HepG2 (cell line): ENCODE data around the gene PPP4R4. TPM values are rescaled to one million over a fixed set of nuclear protein-coding genes. Genes with fewer than 3 reads are reported as not detected.

ENCODE experiments used
- ATF7 ChIP-seq, 2 experiments: fragments of 450-650 bp in 1 of 2; sonication (generic) in 1 of 2; formaldehyde crosslinking in 1 of 2; IDR thresholded peaks; 2 replicates each; pipeline versions ENCODE4 v1.4.0 to v1.6.1; 2016 to 2020; ENCODE audit warnings: antibody characterized with exemption in 1 of 2, mild to moderate bottlenecking in 1 of 2, missing genetic modification reagents in 1 of 2
- E2F1 ChIP-seq: sonication (generic); formaldehyde crosslinking; IDR thresholded peaks from 2 replicates; pipeline ENCODE4 v1.5.0; 2020; ENCODE audit warnings: missing genetic modification reagents
- GABPA ChIP-seq, 2 experiments: IDR thresholded peaks; 2 replicates each; pipeline ENCODE4 v1.6.1; 2011 to 2016; ENCODE audit warnings: low read depth in 2 of 2, low read length in 1 of 2, missing biosample characterization in 1 of 2, missing genetic modification characterization in 1 of 2
- GPN1 ChIP-seq: sonication (generic); formaldehyde crosslinking; IDR thresholded peaks from 2 replicates; pipeline ENCODE4 v1.5.1; 2020; ENCODE audit warnings: missing genetic modification reagents, borderline replicate concordance
- IKZF5 ChIP-seq: IDR thresholded peaks from 2 replicates; pipeline ENCODE4 v1.6.1; 2018; ENCODE audit warnings: missing genetic modification reagents, mild to moderate bottlenecking, missing compliant biosample characterization
- KLF13 ChIP-seq: sonication (generic); formaldehyde crosslinking; IDR thresholded peaks from 2 replicates; pipeline ENCODE4 v1.4.0; 2020; ENCODE audit warnings: mild to moderate bottlenecking, missing genetic modification reagents
- MLX ChIP-seq: IDR thresholded peaks from 2 replicates; pipeline ENCODE4 v1.6.1; 2016
- NONO ChIP-seq, 2 experiments: fragments of 450-650 bp in 1 of 2; sonication (generic) in 1 of 2; formaldehyde crosslinking in 1 of 2; IDR thresholded peaks in 1 of 2; conservative IDR thresholded peaks in 1 of 2; 2 replicates each; pipeline versions ENCODE4 v1.6.1 to v1.8.0; 2017 to 2022; ENCODE audit warnings: mild to moderate bottlenecking in 1 of 2, missing genetic modification reagents in 1 of 2, moderate library complexity in 1 of 2
- PHF5A ChIP-seq: IDR thresholded peaks from one replicate; pipeline ENCODE4 v1.6.1; 2018; ENCODE audit warnings: low read depth, missing genetic modification reagents; ENCODE audit not compliant: unreplicated experiment
- RARA ChIP-seq: IDR thresholded peaks from 2 replicates; pipeline ENCODE4 v1.6.1; 2016; ENCODE audit warnings: missing genetic modification reagents, missing compliant biosample characterization
- SOX13 ChIP-seq, 3 experiments: fragments of 450-650 bp in 1 of 3; sonication (generic) in 1 of 3; formaldehyde crosslinking in 1 of 3; IDR thresholded peaks in 2 of 3; conservative IDR thresholded peaks in 1 of 3; 2 replicates each; pipeline versions ENCODE4 v1.5.0 to v1.6.1; 2016 to 2020; ENCODE audit warnings: antibody characterized with exemption in 1 of 3, mild to moderate bottlenecking in 1 of 3, missing compliant biosample characterization in 1 of 3, missing genetic modification reagents in 1 of 3, moderate library complexity in 1 of 3
- ZBTB8A ChIP-seq: sonication (generic); formaldehyde crosslinking; IDR thresholded peaks from 2 replicates; pipeline ENCODE4 v1.4.0; 2020; ENCODE audit warnings: mild to moderate bottlenecking, low read depth, missing genetic modification reagents, borderline replicate concordance
- ZFP36L2 ChIP-seq: sonication (generic); formaldehyde crosslinking; IDR thresholded peaks from 2 replicates; pipeline ENCODE4 v1.4.0; 2020; ENCODE audit warnings: missing genetic modification reagents
- ZNF3 ChIP-seq: IDR thresholded peaks from 2 replicates; pipeline ENCODE4 v1.7.0; 2017; ENCODE audit warnings: inconsistent platforms
- ZNF326 ChIP-seq: sonication (generic); formaldehyde crosslinking; IDR thresholded peaks from 2 replicates; pipeline ENCODE4 v1.4.0; 2020; ENCODE audit warnings: missing genetic modification reagents, borderline replicate concordance
- ZNF646 ChIP-seq: sonication (generic); formaldehyde crosslinking; IDR thresholded peaks from 2 replicates; pipeline ENCODE4 v1.9.0; 2021; ENCODE audit warnings: mild to moderate bottlenecking, missing genetic modification reagents
- ZNF772 ChIP-seq: sonication (generic); formaldehyde crosslinking; IDR thresholded peaks from 2 replicates; pipeline ENCODE4 v1.5.0; 2020; ENCODE audit warnings: mild to moderate bottlenecking, missing genetic modification reagents
- ZSCAN22 ChIP-seq: sonication (generic); formaldehyde crosslinking; IDR thresholded peaks from 2 replicates; pipeline ENCODE4 v1.4.0; 2020; ENCODE audit warnings: mild to moderate bottlenecking, missing genetic modification reagents
- ZSCAN9 ChIP-seq: IDR thresholded peaks from 2 replicates; pipeline ENCODE4 v1.6.1; 2016; ENCODE audit warnings: borderline replicate concordance
- polyA plus RNA-seq, 8 experiments: library from polyadenylated mRNA; depleted of rRNA in 3 of 8; stranded (reverse) in 7 of 8; unstranded in 1 of 8; fragments of >200 nt; fragmentation: Illumina TruSeq in 4 of 8; extraction: Trizol in 4 of 8; gene quantifications; 2 replicates each; pipeline versions ENCODE4 v1.2.1 to v1.2.3, GENCODE V29; 2011 to 2016; ENCODE audit warnings: low read depth in 4 of 8, missing spikeins in 1 of 8, mixed read lengths in 1 of 8; ENCODE audit not compliant: insufficient read depth in 1 of 8
- total RNA-seq, 5 experiments: library from RNA; depleted of rRNA; stranded (reverse); fragments of >200 nt; fragmentation: Illumina TruSeq; extraction: Trizol; gene quantifications; 2 replicates each; pipeline ENCODE4 v1.2.3, GENCODE V29; 2016; ENCODE audit warnings: low read depth in 1 of 5

Gene PPP4R4
- total and polyA plus RNA-seq, 2 of the 13 experiments (the other 11 are each of a cell fraction or from before 2014, with no cell fraction given): 9.5 to 19.8 TPM

- TF ChIP-seq ZNF646 (no peak), GABPA (IDR thresholded peaks at IDR 0.05; ENCODE audit: low read depth, low read length) (no peak), GABPA (CRISPR knock-in tag; IDR thresholded peaks at IDR 0.05; ENCODE audit: low read depth) (no peak), ZFP36L2 (CRISPR knock-in tag) (no peak), ZNF772 (CRISPR knock-in tag) (no peak), ZNF326 (no peak), E2F1 (CRISPR knock-in tag) (no peak), ATF7 (IDR thresholded peaks at IDR 0.05) (no peak), ATF7 (CRISPR knock-in tag; IDR thresholded peaks at IDR 0.05) (no peak), IKZF5 (CRISPR knock-in tag) (no peak), GPN1 (no peak), SOX13 (IDR thresholded peaks at IDR 0.05) (no peak), SOX13 (CRISPR knock-in tag; conservative IDR thresholded peaks at IDR 0.05 in 1 of 2, IDR thresholded peaks at IDR 0.05 in 1 of 2) (peak in 1 of 2 experiments; percentile 24; a peak in 1 of 4 replicates), MLX (CRISPR knock-in tag) (no peak), ZSCAN9 (CRISPR knock-in tag) (no peak), ZSCAN22 (no peak), ZNF3 (CRISPR knock-in tag) (no peak), RARA (CRISPR knock-in tag) (no peak), ZBTB8A (no peak), NONO (IDR thresholded peaks at IDR 0.05) (no peak), NONO (CRISPR knock-in tag; conservative IDR thresholded peaks at IDR 0.05) (peak; percentile 39; the same call in 1 of the 2 replicates), KLF13 (CRISPR knock-in tag) (no peak), PHF5A (CRISPR knock-in tag) (no peak)
These were observed 37.4 kb upstream of the PPP4R4 start (continued) for GRCh38 chr14:94136575-94137331.
